ENCODE measurements around the gene CBX5. TPM values are rescaled to one million over a fixed set of nuclear protein-coding genes. Genes with fewer than 3 reads are reported as not detected.
A peak's percentile ranks its signal among the peaks of the same experiment; 100 is the strongest.

Gene CBX5
- total and polyA plus RNA-seq, 9 of the 15 experiments (the other 6 are each of a cell fraction or from before 2014, with no cell fraction given), result 32.6 to 102 (median 59.2) TPM

- TF ChIP-seq ZFP91 (CRISPR knock-in tag; IDR thresholded peaks at IDR 0.05) (no peak), ELK3 (CRISPR knock-in tag; IDR thresholded peaks at IDR 0.05) (no peak), RBM17 (IDR thresholded peaks at IDR 0.05; ENCODE audit: borderline replicate concordance, low read depth, low read length) (no peak), RFX1 (IDR thresholded peaks at IDR 0.05) (no peak), OTX1 (CRISPR knock-in tag; IDR thresholded peaks at IDR 0.05) (no peak), ZNF282 (CRISPR knock-in tag; IDR thresholded peaks at IDR 0.05) (no peak), NBN (IDR thresholded peaks at IDR 0.05; ENCODE audit: low read depth) (peak; percentile 93), ZNF3 (CRISPR knock-in tag; IDR thresholded peaks at IDR 0.05) (no peak), ZNF445 (CRISPR knock-in tag; IDR thresholded peaks at IDR 0.05; ENCODE audit: low read depth) (no peak), HMG20B (CRISPR knock-in tag; IDR thresholded peaks at IDR 0.05) (no peak), POLR2A (conservative IDR thresholded peaks at IDR 0.05) (0 out of 2 replicates have a peak, but pooled peaks have one; percentile 47), PYGO2 (tag; IDR thresholded peaks at IDR 0.05) (0 out of 2 replicates have a peak, but pooled peaks have one; percentile 43), NRF1 (conservative IDR thresholded peaks at IDR 0.05 in 1 of 2, IDR thresholded peaks at IDR 0.05 in 1 of 2) (0 out of 4 replicates have a peak, but pooled peaks have one; percentile 9 to 27), ZNF785 (CRISPR knock-in tag; IDR thresholded peaks at IDR 0.05) (no peak), NCOA4 (IDR thresholded peaks at IDR 0.05; ENCODE audit: partially characterized antibody) (no peak), CLOCK (CRISPR knock-in tag; IDR thresholded peaks at IDR 0.05; ENCODE audit: borderline replicate concordance) (no peak), ZC3H11A (IDR thresholded peaks at IDR 0.05; ENCODE audit: low read depth, low read length) (no peak), ZNF398 (CRISPR knock-in tag; IDR thresholded peaks at IDR 0.05) (no peak), ZZZ3 (IDR thresholded peaks at IDR 0.05) (no peak), KLF16 (IDR thresholded peaks at IDR 0.05) (peak; percentile 99), ZNF707 (CRISPR knock-in tag; conservative IDR thresholded peaks at IDR 0.05) (no peak; the same call in 1 of the 2 replicates), ZNF217 (CRISPR knock-in tag; IDR thresholded peaks at IDR 0.05) (no peak), ZNF589 (CRISPR knock-in tag; IDR thresholded peaks at IDR 0.05; ENCODE audit: low read depth) (peak; percentile 92)
Measured at GRCh38 chr12:54304187-54304810, 24.4 kb upstream of the CBX5 start (continued).
